MM.1S (cell line): ENCODE results near the gene XRCC4.

ENCODE experiments used
- DNase-seq: peaks from one replicate; pipeline ENCODE4 v3.0.0-alpha.2; 2015
- H2AFZ ChIP-seq: fragments of 300-600 bp; sonication (generic); 2 replicates; pipeline ENCODE4 v1.6.0; 2016; ENCODE audit warnings: antibody characterized with exemption, low read length
- H3F3A ChIP-seq: fragments of 300-600 bp; sonication (generic); 2 replicates; pipeline ENCODE4 v1.6.1; 2016; ENCODE audit warnings: mild to moderate bottlenecking, antibody characterized with exemption, low read length, moderate library complexity, mixed read lengths; ENCODE audit not compliant: insufficient read depth
- H3K27ac ChIP-seq: fragments of 300-600 bp; sonication (generic); 2 replicates; pipeline ENCODE4 v1.5.1; 2016; ENCODE audit warnings: mild to moderate bottlenecking, low read length
- H3K27me3 ChIP-seq: fragments of 300-600 bp; sonication (generic); replicated peaks from 2 replicates; pipeline ENCODE4 v1.6.0; 2016; ENCODE audit warnings: low read length; ENCODE audit not compliant: insufficient read depth
- H3K36me3 ChIP-seq: fragments of 300-600 bp; sonication (generic); replicated peaks from 2 replicates; pipeline ENCODE4 v1.6.1; 2016; ENCODE audit warnings: mild to moderate bottlenecking, low read length, mixed read lengths; ENCODE audit not compliant: insufficient read depth
- H3K4me1 ChIP-seq: fragments of 300-600 bp; sonication (generic); 2 replicates; pipeline ENCODE4 v1.6.1; 2016; ENCODE audit warnings: low read length, mixed read lengths
- H3K4me2 ChIP-seq: fragments of 300-600 bp; sonication (generic); 2 replicates; pipeline ENCODE4 v1.6.0; 2016; ENCODE audit warnings: low read depth, low read length
- H3K4me3 ChIP-seq: fragments of 300-600 bp; sonication (generic); 2 replicates; pipeline ENCODE4 v1.5.1; 2016; ENCODE audit warnings: low read length, mixed read lengths
- H3K79me2 ChIP-seq: fragments of 300-600 bp; sonication (generic); 2 replicates; pipeline ENCODE4 v1.6.1; 2016; ENCODE audit warnings: mixed run types, low read length, mixed read lengths
- H3K9ac ChIP-seq: fragments of 300-600 bp; sonication (generic); 2 replicates; pipeline ENCODE4 v1.6.1; 2016; ENCODE audit warnings: low read length, mixed read lengths
- H3K9me2 ChIP-seq: fragments of 300-600 bp; sonication (generic); replicated peaks from 2 replicates; pipeline ENCODE4 v1.6.1; 2016; ENCODE audit warnings: mild to moderate bottlenecking, low read length, mixed read lengths; ENCODE audit not compliant: insufficient read depth
- H3K9me3 ChIP-seq: fragments of 300-600 bp; sonication (generic); replicated peaks from 2 replicates; pipeline ENCODE4 v1.6.1; 2016; ENCODE audit warnings: mild to moderate bottlenecking, low read length, mixed read lengths; ENCODE audit not compliant: insufficient read depth
- H4K20me1 ChIP-seq: fragments of 300-600 bp; sonication (generic); 2 replicates; pipeline ENCODE4 v1.6.1; 2016; ENCODE audit warnings: mild to moderate bottlenecking, low read length, moderate library complexity, mixed read lengths; ENCODE audit not compliant: insufficient read depth
- EZH2 ChIP-seq: fragments of 300-600 bp; sonication (generic); optimal IDR thresholded peaks from 2 replicates; pipeline ENCODE3; 2017; ENCODE audit warnings: low read depth, mild to moderate bottlenecking, antibody characterized with exemption, low read length, mixed read lengths
- EZH2phosphoT487 ChIP-seq: fragments of 300-600 bp; sonication (generic); IDR thresholded peaks from 2 replicates; pipeline ENCODE4 v1.6.1; 2018; ENCODE audit warnings: antibody characterized with exemption, low read length
- TF ChIP-seq, protein P1 (sequence below): fragments of 300-600 bp; sonication (generic); IDR thresholded peaks from 2 replicates; pipeline ENCODE4 v1.5.1; 2016; ENCODE audit warnings: antibody characterized with exemption, low read length, mixed read lengths

The XRCC4 gene

GRCh38 chr5:83209963-83210362, 132.6 kb downstream of the XRCC4 start:
- DNase-seq, result no peak
- H3K27me3 ChIP-seq, result no peaks in the 10 kb centered on the region
- no peaks in the 10 kb centered on the region for H3K79me2 ChIP-seq
- no peaks in the 10 kb centered on the region for H3K9me3 ChIP-seq
- no peaks in the 10 kb centered on the region for H3K9me2 ChIP-seq
- no peak overlapping the region for H3K9ac ChIP-seq
- H3F3A ChIP-seq, result no peaks in the 10 kb centered on the region
- H2AFZ ChIP-seq, result no peak overlapping the region
- TF ChIP-seq, protein P1, sequence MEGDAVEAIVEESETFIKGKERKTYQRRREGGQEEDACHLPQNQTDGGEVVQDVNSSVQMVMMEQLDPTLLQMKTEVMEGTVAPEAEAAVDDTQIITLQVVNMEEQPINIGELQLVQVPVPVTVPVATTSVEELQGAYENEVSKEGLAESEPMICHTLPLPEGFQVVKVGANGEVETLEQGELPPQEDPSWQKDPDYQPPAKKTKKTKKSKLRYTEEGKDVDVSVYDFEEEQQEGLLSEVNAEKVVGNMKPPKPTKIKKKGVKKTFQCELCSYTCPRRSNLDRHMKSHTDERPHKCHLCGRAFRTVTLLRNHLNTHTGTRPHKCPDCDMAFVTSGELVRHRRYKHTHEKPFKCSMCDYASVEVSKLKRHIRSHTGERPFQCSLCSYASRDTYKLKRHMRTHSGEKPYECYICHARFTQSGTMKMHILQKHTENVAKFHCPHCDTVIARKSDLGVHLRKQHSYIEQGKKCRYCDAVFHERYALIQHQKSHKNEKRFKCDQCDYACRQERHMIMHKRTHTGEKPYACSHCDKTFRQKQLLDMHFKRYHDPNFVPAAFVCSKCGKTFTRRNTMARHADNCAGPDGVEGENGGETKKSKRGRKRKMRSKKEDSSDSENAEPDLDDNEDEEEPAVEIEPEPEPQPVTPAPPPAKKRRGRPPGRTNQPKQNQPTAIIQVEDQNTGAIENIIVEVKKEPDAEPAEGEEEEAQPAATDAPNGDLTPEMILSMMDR, result no peak
- no peak for TF ChIP-seq EZH2phosphoT487
- TF ChIP-seq EZH2, result no peak
- no peak overlapping the region for H3K4me3 ChIP-seq
- H3K4me1 ChIP-seq, result no peaks in the 10 kb centered on the region
- no peak overlapping the region for H3K4me2 ChIP-seq
- no peaks in the 10 kb centered on the region for H3K36me3 ChIP-seq
- no peak overlapping the region for H3K27ac ChIP-seq
- H4K20me1 ChIP-seq, result no peaks in the 10 kb centered on the region

DNA sequence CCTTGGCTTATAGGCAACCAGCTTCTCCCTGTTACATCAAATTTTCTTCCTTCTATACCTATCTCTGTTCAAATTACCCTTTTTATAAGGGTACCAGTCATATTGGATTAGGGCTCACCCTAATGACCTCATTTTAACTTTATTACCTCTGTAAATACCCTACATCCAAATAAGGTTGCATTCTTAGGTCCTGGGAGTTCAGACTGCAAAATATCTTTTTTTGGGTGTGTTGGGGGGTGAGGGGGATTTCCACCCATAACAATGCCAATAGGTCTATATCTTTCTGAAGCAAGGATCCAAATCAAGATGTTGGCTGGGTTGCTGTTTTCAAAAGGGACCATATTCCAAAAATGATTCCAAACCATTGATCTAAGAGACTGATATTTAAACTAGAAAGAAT, 141.7 kb downstream of the XRCC4 start:
- no peak for TF ChIP-seq EZH2phosphoT487
- TF ChIP-seq, protein P1, result no peak
- TF ChIP-seq EZH2, result no peak
- no peak overlapping the region for H2AFZ ChIP-seq
- no peaks in the 10 kb centered on the region for H3K79me2 ChIP-seq
- H4K20me1 ChIP-seq, result no peaks in the 10 kb centered on the region
- H3K27me3 ChIP-seq, result no peaks in the 10 kb centered on the region
- H3K36me3 ChIP-seq, result no peaks in the 10 kb centered on the region
- no peaks in the 10 kb centered on the region for H3K9me2 ChIP-seq
- no peaks in the 10 kb centered on the region for H3F3A ChIP-seq
- H3K27ac ChIP-seq, result no peak overlapping the region
- no peaks in the 10 kb centered on the region for H3K4me1 ChIP-seq
- H3K4me2 ChIP-seq, result no peak overlapping the region
- no peak overlapping the region for H3K4me3 ChIP-seq
- DNase-seq, result no peak
- no peak overlapping the region for H3K9ac ChIP-seq
- no peaks in the 10 kb centered on the region for H3K9me3 ChIP-seq

- TF ChIP-seq EZH2 (no peak), EZH2phosphoT487 (no peak)
- TF ChIP-seq, protein P1, result no peak
- Histone ChIP-seq H4K20me1 (no peaks in the 10 kb centered on the region), H3F3A (no peaks in the 10 kb centered on the region), H3K9me3 (no peaks in the 10 kb centered on the region), H3K27me3 (no peaks in the 10 kb centered on the region), H2AFZ (no peak overlapping the region), H3K36me3 (no peaks in the 10 kb centered on the region), H3K4me1 (no peaks in the 10 kb centered on the region), H3K79me2 (no peaks in the 10 kb centered on the region), H3K9me2 (no peaks in the 10 kb centered on the region), H3K4me2 (no peak overlapping the region), H3K27ac (no peak overlapping the region), H3K4me3 (no peak overlapping the region), H3K9ac (no peak overlapping the region)
- no peak for DNase-seq
These were observed 142.1 kb downstream of the XRCC4 start for GRCh38 chr5:83219495-83219894.

- no peak for DNase-seq
- Histone ChIP-seq H3K36me3 (no peaks in the 10 kb centered on the region), H3K27me3 (no peaks in the 10 kb centered on the region), H3K9ac (no peak overlapping the region), H3K4me1 (no peaks in the 10 kb centered on the region), H3K4me2 (no peak overlapping the region), H2AFZ (no peak overlapping the region), H4K20me1 (no peaks in the 10 kb centered on the region), H3F3A (no peaks in the 10 kb centered on the region), H3K4me3 (no peak overlapping the region), H3K27ac (no peak overlapping the region), H3K9me3 (no peaks in the 10 kb centered on the region), H3K79me2 (no peaks in the 10 kb centered on the region), H3K9me2 (no peaks in the 10 kb centered on the region)
- TF ChIP-seq, protein P1, result no peak
- TF ChIP-seq EZH2 (no peak), EZH2phosphoT487 (no peak)
These were observed 143.0 kb downstream of the XRCC4 start for GRCh38 chr5:83220331-83220730.
